NCI-H2029 treated with DMSO at 0.1 percent for 48 hours (cell line): ENCODE measurements around the gene WNT3.
"Not testable (repeated sequence)": the region's sequence is repeated elsewhere in the genome, so short reads cannot be mapped to it uniquely, and the experiment has no call there.

Experiments used
- DNase-seq: peaks from one replicate; lab custom pipeline; 2025; lab: John Stamatoyannopoulos, UW

WNT3 gene

GRCh38 chr17:46765453-46765852 lies 53.0 kb downstream of the WNT3 start:
- no peak for DNase-seq

- no peak for DNase-seq
Measured at GRCh38 chr17:46764709-46765401, 53.6 kb downstream of the WNT3 start.

GRCh38 chr17:46764000-46764708 lies 54.3 kb downstream of the WNT3 start:
- DNase-seq: no peak

- DNase-seq: no peak
Measured at GRCh38 chr17:46763416-46763815, 55.1 kb downstream of the WNT3 start.

GRCh38 chr17:46759141-46759540 lies 59.4 kb downstream of the WNT3 start:
- DNase-seq: no peak

- DNase-seq: no peak
Measured at GRCh38 chr17:46758614-46759013, 59.9 kb downstream of the WNT3 start.

- DNase-seq: not testable (repeated sequence)
Measured at GRCh38 chr17:46757588-46757987, 60.9 kb downstream of the WNT3 start.

- DNase-seq: no peak
Measured at GRCh38 chr17:46756861-46757260, 61.6 kb downstream of the WNT3 start.

GRCh38 chr17:46756081-46756735 lies 62.3 kb downstream of the WNT3 start:
- DNase-seq: no peak

- DNase-seq: no peak
Measured at GRCh38 chr17:46753776-46754175, 64.7 kb downstream of the WNT3 start.

- no peak for DNase-seq
Measured at GRCh38 chr17:46751425-46751824, 67.1 kb downstream of the WNT3 start.

- DNase-seq: no peak
Measured at GRCh38 chr17:46745376-46745775, 73.1 kb downstream of the WNT3 start.

GRCh38 chr17:46744441-46744840 lies 74.1 kb downstream of the WNT3 start:
- DNase-seq: no peak

- DNase-seq: no peak
Measured at GRCh38 chr17:46742565-46743270, 75.8 kb downstream of the WNT3 start.

GRCh38 chr17:46741122-46741730 lies 77.3 kb downstream of the WNT3 start:
- DNase-seq: no peak

GRCh38 chr17:46739982-46740381 lies 78.5 kb downstream of the WNT3 start:
- no peak for DNase-seq

- no peak for DNase-seq
Measured at GRCh38 chr17:46738544-46738943, 79.9 kb downstream of the WNT3 start.

- DNase-seq: no peak
Measured at GRCh38 chr17:46737326-46737725, 81.2 kb downstream of the WNT3 start.

GRCh38 chr17:46736100-46736499 lies 82.4 kb downstream of the WNT3 start:
- DNase-seq: no peak

GRCh38 chr17:46733837-46734475 lies 84.5 kb downstream of the WNT3 start:
- no peak for DNase-seq

- no peak for DNase-seq
Measured at GRCh38 chr17:46732754-46733398, 85.6 kb downstream of the WNT3 start.
